ENCODE results near the gene NELL1. TPM values are rescaled to one million over a fixed set of nuclear protein-coding genes. Genes with fewer than 3 reads are reported as not detected.

NELL1 gene
- total RNA-seq, 2 donors from 2014 or later: not detected

DNA sequence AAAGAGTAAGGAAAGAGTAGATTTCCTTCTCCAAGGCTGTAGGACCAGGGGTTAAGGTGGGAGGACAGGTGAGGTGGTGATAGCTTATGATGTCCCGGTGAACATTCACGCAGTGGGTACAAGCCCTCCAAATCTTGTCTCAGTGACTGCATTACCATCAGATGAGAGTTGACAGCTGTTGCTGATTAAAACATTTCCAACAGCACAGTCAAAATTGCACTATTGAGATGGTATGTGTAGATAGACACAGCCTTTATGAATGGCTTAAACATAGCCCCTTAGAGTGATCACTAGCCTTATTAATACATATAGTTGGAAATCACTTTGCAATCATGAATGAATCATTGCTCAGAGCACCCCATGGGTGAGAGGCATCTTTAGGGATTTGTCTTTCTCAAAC lies 7.3 kb downstream of the NELL1 start:
- no peaks in the 10 kb centered on the region for H3K9me3 ChIP-seq
- DNase-seq (no peak), ATAC-seq (no peak)
- intact Hi-C loops (cut with DNase I): no loop called here
- H3K36me3 ChIP-seq (replicated peaks in 1 of 2; ENCODE audit: insufficient read depth in 1 of 2, low read depth in 2 of 2): no peaks in the 10 kb centered on the region
- H3K4me3 ChIP-seq: no peak overlapping the region
- 80 to 94% methylated on average over 2 of the region's 2 CpGs for WGBS, 2 donors
- no peaks in the 10 kb centered on the region for H3K4me1 ChIP-seq
- no peak overlapping the region for H3K27ac ChIP-seq
- no peak for TF ChIP-seq POLR2A (IDR thresholded peaks at IDR 0.05)
- TF ChIP-seq, protein P1, sequence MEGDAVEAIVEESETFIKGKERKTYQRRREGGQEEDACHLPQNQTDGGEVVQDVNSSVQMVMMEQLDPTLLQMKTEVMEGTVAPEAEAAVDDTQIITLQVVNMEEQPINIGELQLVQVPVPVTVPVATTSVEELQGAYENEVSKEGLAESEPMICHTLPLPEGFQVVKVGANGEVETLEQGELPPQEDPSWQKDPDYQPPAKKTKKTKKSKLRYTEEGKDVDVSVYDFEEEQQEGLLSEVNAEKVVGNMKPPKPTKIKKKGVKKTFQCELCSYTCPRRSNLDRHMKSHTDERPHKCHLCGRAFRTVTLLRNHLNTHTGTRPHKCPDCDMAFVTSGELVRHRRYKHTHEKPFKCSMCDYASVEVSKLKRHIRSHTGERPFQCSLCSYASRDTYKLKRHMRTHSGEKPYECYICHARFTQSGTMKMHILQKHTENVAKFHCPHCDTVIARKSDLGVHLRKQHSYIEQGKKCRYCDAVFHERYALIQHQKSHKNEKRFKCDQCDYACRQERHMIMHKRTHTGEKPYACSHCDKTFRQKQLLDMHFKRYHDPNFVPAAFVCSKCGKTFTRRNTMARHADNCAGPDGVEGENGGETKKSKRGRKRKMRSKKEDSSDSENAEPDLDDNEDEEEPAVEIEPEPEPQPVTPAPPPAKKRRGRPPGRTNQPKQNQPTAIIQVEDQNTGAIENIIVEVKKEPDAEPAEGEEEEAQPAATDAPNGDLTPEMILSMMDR (IDR thresholded peaks at IDR 0.05): no peak
- no peaks in the 10 kb centered on the region for H3K27me3 ChIP-seq

GRCh38 chr11:20688761-20689160 lies 19.4 kb downstream of the NELL1 start:
- no peak for DNase-seq
- Histone ChIP-seq H3K4me1 (no peaks in the 10 kb centered on the region), H3K27ac (no peak overlapping the region), H3K4me3 (no peak overlapping the region), H3K9me3 (no peaks in the 10 kb centered on the region), H3K36me3 (replicated peaks in 1 of 2; ENCODE audit: insufficient read depth in 1 of 2, low read depth in 2 of 2) (no peaks in the 10 kb centered on the region), H3K27me3 (no peaks in the 10 kb centered on the region)
- intact Hi-C loops (cut with DNase I): no loop called here
- 36 to 45% methylated on average over 3 of the region's 3 CpGs for WGBS, 2 donors
- no peak for TF ChIP-seq POLR2A (IDR thresholded peaks at IDR 0.05)
- TF ChIP-seq, protein P1 (IDR thresholded peaks at IDR 0.05): no peak
- no peak for ATAC-seq

DNA sequence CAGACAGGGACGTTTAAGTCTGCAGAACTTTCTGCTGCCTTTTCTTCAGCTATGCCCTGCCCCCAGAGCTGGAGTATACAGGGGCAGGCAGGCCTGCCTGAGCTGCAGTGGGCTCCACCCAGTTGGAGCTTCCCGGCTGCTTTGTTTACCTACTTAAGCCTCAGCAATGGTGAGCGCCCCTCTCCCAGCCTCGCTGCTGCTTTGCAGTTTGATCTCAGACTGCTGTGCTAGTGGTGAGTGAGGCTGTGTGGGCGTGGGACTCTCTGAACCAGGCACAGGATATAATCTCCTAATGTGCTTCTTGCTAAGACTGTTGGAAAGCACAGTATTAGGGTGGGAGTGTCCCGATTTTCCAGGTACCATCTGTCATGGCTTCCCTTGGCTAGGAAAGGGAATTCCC lies 38.5 kb downstream of the NELL1 start:
- intact Hi-C loops (cut with DNase I): no loop called here
- Histone ChIP-seq H3K4me3 (no peak overlapping the region), H3K27ac (no peak overlapping the region), H3K9me3 (no peaks in the 10 kb centered on the region), H3K36me3 (replicated peaks in 1 of 2; ENCODE audit: insufficient read depth in 1 of 2, low read depth in 2 of 2) (no peaks in the 10 kb centered on the region), H3K27me3 (no peaks in the 10 kb centered on the region), H3K4me1 (no peaks in the 10 kb centered on the region)
- no peak for DNase-seq
- TF ChIP-seq, protein P1 (IDR thresholded peaks at IDR 0.05): no peak
- TF ChIP-seq POLR2A (IDR thresholded peaks at IDR 0.05): no peak
- no peak for ATAC-seq
- 45 to 51% methylated on average over 3 to 6 of the region's 6 CpGs for WGBS, 2 donors

GRCh38 chr11:20712912-20713311 lies 43.5 kb downstream of the NELL1 start:
- TF ChIP-seq POLR2A (IDR thresholded peaks at IDR 0.05): no peak
- TF ChIP-seq, protein P1 (IDR thresholded peaks at IDR 0.05): no peak
- no peak for ATAC-seq
- Histone ChIP-seq H3K9me3 (no peaks in the 10 kb centered on the region), H3K27ac (no peak overlapping the region), H3K4me3 (no peak overlapping the region), H3K27me3 (no peaks in the 10 kb centered on the region), H3K4me1 (no peaks in the 10 kb centered on the region), H3K36me3 (replicated peaks in 1 of 2; ENCODE audit: insufficient read depth in 1 of 2, low read depth in 2 of 2) (no peaks in the 10 kb centered on the region)
- no peak for DNase-seq
- intact Hi-C loops (cut with DNase I): no loop called here
- WGBS, 2 donors: 44 to 52% methylated on average over 3 of the region's 3 CpGs

DNA sequence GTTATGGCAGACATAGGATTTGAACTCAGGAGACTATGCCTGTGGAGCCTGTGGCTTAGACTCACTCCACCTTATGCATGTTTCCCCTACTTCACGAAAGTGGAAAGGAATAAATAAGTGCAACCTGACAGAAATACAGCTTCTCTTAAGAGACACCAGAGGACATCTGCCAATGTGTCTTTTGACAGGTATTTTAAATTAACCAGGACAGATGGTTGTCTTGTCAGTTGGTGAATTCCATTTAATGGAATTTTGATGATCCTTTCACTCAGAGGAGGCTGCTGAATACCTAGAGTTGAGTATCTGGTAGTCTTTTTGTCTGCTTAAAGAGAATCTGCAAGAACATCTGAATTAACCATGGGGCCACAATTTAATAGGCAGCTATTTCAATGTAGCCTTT lies 46.1 kb downstream of the NELL1 start:
- no peaks in the 10 kb centered on the region for H3K9me3 ChIP-seq
- H3K36me3 ChIP-seq (replicated peaks in 1 of 2; ENCODE audit: insufficient read depth in 1 of 2, low read depth in 2 of 2): no peaks in the 10 kb centered on the region
- no peaks in the 10 kb centered on the region for H3K4me1 ChIP-seq
- no peak overlapping the region for H3K27ac ChIP-seq
- 22 to 53% methylated on average over 1 of the region's 1 CpG for WGBS, 2 donors
- no peak overlapping the region for H3K4me3 ChIP-seq
- intact Hi-C loops (cut with DNase I): no loop called here
- TF ChIP-seq POLR2A (IDR thresholded peaks at IDR 0.05): no peak
- TF ChIP-seq, protein P1 (IDR thresholded peaks at IDR 0.05): no peak
- H3K27me3 ChIP-seq: no peaks in the 10 kb centered on the region
- DNase-seq (no peak), ATAC-seq (no peak)

All from body of pancreas (tissue), 4 donors.